Measurements from ENCODE around the gene TFIP11.

TFIP11 gene

DNA sequence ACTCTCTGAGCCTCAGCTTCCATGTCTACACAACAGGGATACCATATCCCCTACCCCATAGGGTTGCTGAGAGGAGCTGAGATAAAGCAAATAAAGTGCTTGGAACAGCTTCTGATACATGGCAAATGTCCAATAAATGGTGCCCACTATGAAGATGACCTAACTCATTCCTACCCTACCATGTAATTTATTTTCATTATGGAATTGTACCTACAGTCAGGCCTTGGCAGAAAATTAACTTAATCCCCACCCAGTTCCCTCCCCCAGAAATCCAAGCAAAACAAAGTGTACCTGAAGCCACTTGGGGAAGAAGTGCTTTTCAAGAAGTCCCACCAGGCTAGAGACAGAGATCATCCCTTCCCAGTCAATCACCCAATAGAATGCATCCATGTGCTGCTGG lies 17.8 kb downstream of the TFIP11 start:
- peaks cover 56 to 96% of the 10 kb centered on the region in 2 donors for H3K36me3 ChIP-seq (replicated peaks in 1 of 2; ENCODE audit: control insufficient read depth in 2 of 2, insufficient read depth in 2 of 2, low read length in 2 of 2)
- no peak overlapping the region for H3K23ac ChIP-seq (ENCODE audit: low read depth, low read length, poor library complexity)
- no peaks in the 10 kb centered on the region for H3K27me3 ChIP-seq (ENCODE audit: control insufficient read depth in 3 of 3, insufficient read depth in 3 of 3, low read depth in 1 of 3, low read length in 3 of 3)
- H2AFZ ChIP-seq (ENCODE audit: low read length), result no peak overlapping the region
- H3K4me3 ChIP-seq (ENCODE audit: low read length in 2 of 2), result no peak overlapping the region
- no peak overlapping the region for H3K14ac ChIP-seq (ENCODE audit: low read length)
- H2BK5ac ChIP-seq (ENCODE audit: low read length), result no peak overlapping the region
- H3K27ac ChIP-seq (replicated peaks; ENCODE audit: low read length), result no peak overlapping the region
- no peak overlapping the region for H3K4ac ChIP-seq (ENCODE audit: low read length)
- H2BK15ac ChIP-seq (ENCODE audit: low read length), result no peak overlapping the region
- peaks cover 0 to under 1% of the 10 kb centered on the region in 2 donors for H3K9me3 ChIP-seq (replicated peaks in 1 of 2; ENCODE audit: control insufficient read depth in 2 of 2, insufficient read depth in 1 of 2, low read depth in 1 of 2, low read length in 2 of 2)
- no peak overlapping the region for H3K18ac ChIP-seq (ENCODE audit: low read length)
- H3K79me1 ChIP-seq (ENCODE audit: low read depth, low read length), result peaks cover 3% of the 10 kb centered on the region
- H4K8ac ChIP-seq (ENCODE audit: low read depth, low read length), result no peak overlapping the region
- no peak overlapping the region for H3K4me2 ChIP-seq (ENCODE audit: insufficient read depth, low read length, poor library complexity, severe bottlenecking)
- no peak overlapping the region for H2BK120ac ChIP-seq (ENCODE audit: low read depth, low read length)
- no peak overlapping the region for H2BK12ac ChIP-seq (ENCODE audit: low read length)
- no peaks in the 10 kb centered on the region for H3K4me1 ChIP-seq (ENCODE audit: control insufficient read depth in 2 of 2, insufficient read depth in 1 of 2, low read depth in 1 of 2, low read length in 2 of 2)
- H4K91ac ChIP-seq (ENCODE audit: low read depth, low read length, poor library complexity), result no peak overlapping the region
- H2AK5ac ChIP-seq (ENCODE audit: low read depth, low read length), result no peak overlapping the region
- H3K9ac ChIP-seq (ENCODE audit: low read depth, low read length, poor library complexity), result no peak overlapping the region
- DNase-seq (ENCODE audit: low spot score), result no peak

DNA sequence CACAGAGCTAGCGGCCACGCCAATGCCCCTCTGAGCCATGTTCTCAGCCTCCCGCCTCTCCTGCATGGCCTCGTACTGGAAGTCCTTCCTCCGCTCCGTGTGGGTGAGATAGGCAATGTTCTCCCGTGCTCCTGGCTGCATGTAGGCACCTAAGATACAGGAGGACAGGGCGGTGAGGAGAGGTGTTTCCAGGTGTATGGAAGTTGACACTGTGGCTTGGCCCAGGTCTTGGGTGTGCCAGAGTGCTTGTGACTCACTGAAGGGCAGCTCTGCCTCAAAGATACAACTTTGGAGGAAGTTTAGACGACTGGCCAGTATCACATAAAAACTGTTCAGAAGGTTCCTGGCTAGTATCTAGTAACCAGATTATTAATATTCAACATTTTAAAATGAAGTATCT lies 20.1 kb downstream of the TFIP11 start:
- Histone ChIP-seq H3K23ac (ENCODE audit: low read depth, low read length, poor library complexity) (no peak overlapping the region), H3K36me3 (replicated peaks in 1 of 2; ENCODE audit: control insufficient read depth in 2 of 2, insufficient read depth in 2 of 2, low read length in 2 of 2) (peaks cover 53 to 99% of the 10 kb centered on the region in 2 donors), H2AFZ (ENCODE audit: low read length) (no peak overlapping the region), H3K4ac (ENCODE audit: low read length) (no peak overlapping the region), H3K14ac (ENCODE audit: low read length) (no peak overlapping the region), H3K18ac (ENCODE audit: low read length) (no peak overlapping the region), H4K8ac (ENCODE audit: low read depth, low read length) (no peak overlapping the region), H4K91ac (ENCODE audit: low read depth, low read length, poor library complexity) (no peak overlapping the region), H3K4me1 (ENCODE audit: control insufficient read depth in 2 of 2, insufficient read depth in 1 of 2, low read depth in 1 of 2, low read length in 2 of 2) (no peaks in the 10 kb centered on the region), H2BK15ac (ENCODE audit: low read length) (no peak overlapping the region), H3K4me2 (ENCODE audit: insufficient read depth, low read length, poor library complexity, severe bottlenecking) (no peak overlapping the region), H3K9ac (ENCODE audit: low read depth, low read length, poor library complexity) (no peak overlapping the region), H3K4me3 (ENCODE audit: low read length in 2 of 2) (no peak overlapping the region), H3K27ac (replicated peaks; ENCODE audit: low read length) (no peak overlapping the region), H3K27me3 (ENCODE audit: control insufficient read depth in 3 of 3, insufficient read depth in 3 of 3, low read depth in 1 of 3, low read length in 3 of 3) (no peaks in the 10 kb centered on the region), H2AK5ac (ENCODE audit: low read depth, low read length) (no peak overlapping the region), H2BK12ac (ENCODE audit: low read length) (no peak overlapping the region), H3K9me3 (replicated peaks in 1 of 2; ENCODE audit: control insufficient read depth in 2 of 2, insufficient read depth in 1 of 2, low read depth in 1 of 2, low read length in 2 of 2) (no peaks in the 10 kb centered on the region), H2BK5ac (ENCODE audit: low read length) (no peak overlapping the region), H2BK120ac (ENCODE audit: low read depth, low read length) (no peak overlapping the region), H3K79me1 (ENCODE audit: low read depth, low read length) (no peaks in the 10 kb centered on the region)
- no peak for DNase-seq (ENCODE audit: low spot score)
- no CpG with 5 or more reads among the region's 9 CpGs for WGBS, 2 donors (ENCODE audit: extremely low coverage in 2 of 2, insufficient read length in 2 of 2, insufficient replicate concordance in 1 of 2)

DNA sequence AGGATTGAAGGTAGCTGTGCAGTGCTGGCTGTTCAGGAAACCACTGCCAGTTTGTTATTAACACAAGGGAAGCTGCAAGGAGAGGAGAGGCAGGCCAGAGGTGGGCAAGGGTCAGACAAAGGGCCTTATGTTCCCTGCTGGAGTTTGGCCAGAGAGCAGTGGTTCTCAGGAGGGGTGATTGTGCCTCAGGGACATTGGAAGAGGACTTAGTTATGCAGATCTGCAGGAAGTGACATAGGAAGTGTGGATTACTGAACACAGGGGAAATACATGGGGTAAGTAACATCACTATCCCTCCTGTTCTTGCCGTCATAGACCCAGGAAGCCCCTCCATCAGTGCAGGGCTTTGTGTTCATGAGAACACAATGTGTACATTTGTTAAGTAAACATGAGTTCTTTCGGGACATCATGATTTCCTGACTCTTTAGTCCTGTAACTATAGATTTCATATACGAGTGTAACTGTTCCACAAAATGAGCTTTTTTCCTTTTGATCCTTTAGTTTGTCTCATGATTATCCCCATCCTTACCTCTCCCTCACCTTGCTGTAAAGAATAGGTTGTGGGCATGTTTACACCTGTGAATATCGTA lies 22.7 kb downstream of the TFIP11 start:
- peaks cover 36 to 90% of the 10 kb centered on the region in 2 donors for H3K36me3 ChIP-seq (replicated peaks in 1 of 2; ENCODE audit: control insufficient read depth in 2 of 2, insufficient read depth in 2 of 2, low read length in 2 of 2)
- no peak overlapping the region for H2BK12ac ChIP-seq (ENCODE audit: low read length)
- H2AK5ac ChIP-seq (ENCODE audit: low read depth, low read length), result no peak overlapping the region
- H3K4me2 ChIP-seq (ENCODE audit: insufficient read depth, low read length, poor library complexity, severe bottlenecking), result no peak overlapping the region
- WGBS, 2 donors (ENCODE audit: extremely low coverage in 2 of 2, insufficient read length in 2 of 2, insufficient replicate concordance in 1 of 2), result no CpG with 5 or more reads among the region's 4 CpGs
- H3K4ac ChIP-seq (ENCODE audit: low read length), result no peak overlapping the region
- no peak overlapping the region for H3K18ac ChIP-seq (ENCODE audit: low read length)
- no peak overlapping the region for H3K9ac ChIP-seq (ENCODE audit: low read depth, low read length, poor library complexity)
- no peaks in the 10 kb centered on the region for H3K79me1 ChIP-seq (ENCODE audit: low read depth, low read length)
- no peak overlapping the region for H3K23ac ChIP-seq (ENCODE audit: low read depth, low read length, poor library complexity)
- H2BK5ac ChIP-seq (ENCODE audit: low read length), result no peak overlapping the region
- H3K4me1 ChIP-seq (ENCODE audit: control insufficient read depth in 2 of 2, insufficient read depth in 1 of 2, low read depth in 1 of 2, low read length in 2 of 2), result peaks cover 0 to under 1% of the 10 kb centered on the region in 2 donors
- H3K9me3 ChIP-seq (replicated peaks in 1 of 2; ENCODE audit: control insufficient read depth in 2 of 2, insufficient read depth in 1 of 2, low read depth in 1 of 2, low read length in 2 of 2), result no peaks in the 10 kb centered on the region
- H2AFZ ChIP-seq (ENCODE audit: low read length), result no peak overlapping the region
- no peak overlapping the region for H2BK15ac ChIP-seq (ENCODE audit: low read length)
- H3K4me3 ChIP-seq (ENCODE audit: low read length in 2 of 2), result no peak overlapping the region
- no peak overlapping the region for H3K14ac ChIP-seq (ENCODE audit: low read length)
- no peak overlapping the region for H4K91ac ChIP-seq (ENCODE audit: low read depth, low read length, poor library complexity)
- H3K27ac ChIP-seq (replicated peaks; ENCODE audit: low read length), result no peak overlapping the region
- H4K8ac ChIP-seq (ENCODE audit: low read depth, low read length), result no peak overlapping the region
- no peak for DNase-seq (ENCODE audit: low spot score)
- no peaks in the 10 kb centered on the region for H3K27me3 ChIP-seq (ENCODE audit: control insufficient read depth in 3 of 3, insufficient read depth in 3 of 3, low read depth in 1 of 3, low read length in 3 of 3)
- no peak overlapping the region for H2BK120ac ChIP-seq (ENCODE audit: low read depth, low read length)

DNA sequence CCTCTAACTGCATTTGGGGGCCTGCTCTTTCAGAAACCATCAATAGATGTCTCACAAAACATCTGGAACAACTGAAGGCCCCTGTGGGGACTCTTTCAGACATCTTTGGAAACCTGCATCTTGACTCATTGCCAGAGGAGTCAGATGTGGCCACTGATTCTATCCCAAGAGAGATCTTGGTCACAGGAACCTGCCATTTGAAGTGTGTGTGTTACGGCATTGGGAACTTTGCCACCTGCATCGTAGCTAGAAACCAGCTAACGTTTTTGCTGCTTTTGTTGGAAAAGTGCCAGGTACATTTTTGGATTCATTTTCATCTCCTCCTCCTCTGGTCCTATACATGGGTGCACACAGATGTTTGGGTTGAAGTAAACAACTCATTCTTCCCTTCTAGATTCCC lies 24.3 kb downstream of the TFIP11 start:
- no CpG with 5 or more reads among the region's 3 CpGs for WGBS, 2 donors (ENCODE audit: extremely low coverage in 2 of 2, insufficient read length in 2 of 2, insufficient replicate concordance in 1 of 2)
- H3K27ac ChIP-seq (replicated peaks; ENCODE audit: low read length), result no peak overlapping the region
- H3K27me3 ChIP-seq (ENCODE audit: control insufficient read depth in 3 of 3, insufficient read depth in 3 of 3, low read depth in 1 of 3, low read length in 3 of 3), result no peaks in the 10 kb centered on the region
- H3K4ac ChIP-seq (ENCODE audit: low read length), result no peak overlapping the region
- no peak overlapping the region for H2BK15ac ChIP-seq (ENCODE audit: low read length)
- H2AK5ac ChIP-seq (ENCODE audit: low read depth, low read length), result no peak overlapping the region
- no peak overlapping the region for H3K23ac ChIP-seq (ENCODE audit: low read depth, low read length, poor library complexity)
- no peak overlapping the region for H4K91ac ChIP-seq (ENCODE audit: low read depth, low read length, poor library complexity)
- H3K14ac ChIP-seq (ENCODE audit: low read length), result no peak overlapping the region
- no peaks in the 10 kb centered on the region for H3K9me3 ChIP-seq (replicated peaks in 1 of 2; ENCODE audit: control insufficient read depth in 2 of 2, insufficient read depth in 1 of 2, low read depth in 1 of 2, low read length in 2 of 2)
- no peak overlapping the region for H3K9ac ChIP-seq (ENCODE audit: low read depth, low read length, poor library complexity)
- no peak overlapping the region for H3K4me3 ChIP-seq (ENCODE audit: low read length in 2 of 2)
- H3K18ac ChIP-seq (ENCODE audit: low read length), result no peak overlapping the region
- peaks cover 3 to 4% of the 10 kb centered on the region in 2 donors for H3K4me1 ChIP-seq (ENCODE audit: control insufficient read depth in 2 of 2, insufficient read depth in 1 of 2, low read depth in 1 of 2, low read length in 2 of 2)
- H2BK5ac ChIP-seq (ENCODE audit: low read length), result no peak overlapping the region
- DNase-seq (ENCODE audit: low spot score), result no peak
- H3K79me1 ChIP-seq (ENCODE audit: low read depth, low read length), result no peaks in the 10 kb centered on the region
- H2BK120ac ChIP-seq (ENCODE audit: low read depth, low read length), result no peak overlapping the region
- no peak overlapping the region for H3K4me2 ChIP-seq (ENCODE audit: insufficient read depth, low read length, poor library complexity, severe bottlenecking)
- H4K8ac ChIP-seq (ENCODE audit: low read depth, low read length), result no peak overlapping the region
- peaks cover 27 to 75% of the 10 kb centered on the region in 2 donors for H3K36me3 ChIP-seq (replicated peaks in 1 of 2; ENCODE audit: control insufficient read depth in 2 of 2, insufficient read depth in 2 of 2, low read length in 2 of 2)
- H2AFZ ChIP-seq (ENCODE audit: low read length), result no peak overlapping the region
- no peak overlapping the region for H2BK12ac ChIP-seq (ENCODE audit: low read length)

Data from neuronal stem cell (in vitro differentiated cells).